Central memory CD8-positive, alpha-beta T cell (primary cell): Measurements from ENCODE around the gene SLC6A20.

Source experiments
- ATAC-seq: fragments of 150-1000 bp; cut with Tn5 transposase; replicated peaks from 2 replicates; pipeline ENCODE4 v1.10.0; 2022; ENCODE audit warnings: mild to moderate bottlenecking, moderate FRiP score, moderate number of reproducible peaks; ENCODE audit not compliant: poor library complexity, severe bottlenecking; ENCODE audit errors: extremely low read depth
- DNase-seq, 2 donors: peaks; one replicate each; pipeline ENCODE4 v3.0.0; 2021; ENCODE audit warnings: low spot score in 2 of 2
- H3K27ac Mint-ChIP-seq: one replicate; pipeline ENCODE4 v1.8.0; 2022; ENCODE audit warnings: low read depth, mild to moderate bottlenecking, moderate library complexity, mixed read lengths
- H3K27me3 Mint-ChIP-seq: one replicate; pipeline ENCODE4 v1.8.0; 2022; ENCODE audit warnings: mixed read lengths
- H3K36me3 Mint-ChIP-seq: one replicate; pipeline ENCODE4 v1.8.0; 2022; ENCODE audit warnings: mild to moderate bottlenecking, moderate library complexity, mixed read lengths; ENCODE audit not compliant: insufficient read depth
- H3K4me1 Mint-ChIP-seq: one replicate; pipeline ENCODE4 v1.8.0; 2022; ENCODE audit warnings: mixed read lengths
- H3K4me3 Mint-ChIP-seq: one replicate; pipeline ENCODE4 v1.8.0; 2022; ENCODE audit warnings: mild to moderate bottlenecking, moderate library complexity, mixed read lengths
- H3K9me3 Mint-ChIP-seq: one replicate; pipeline ENCODE4 v1.8.0; 2022; ENCODE audit warnings: mixed read lengths

SLC6A20 gene

GRCh38 chr3:45782381-45782780 lies 14.0 kb downstream of the SLC6A20 start:
- no peaks in the 10 kb centered on the region for H3K9me3 Mint-ChIP-seq
- no peak for DNase-seq
- no peaks in the 10 kb centered on the region for H3K27me3 Mint-ChIP-seq
- no peaks in the 10 kb centered on the region for H3K36me3 Mint-ChIP-seq
- H3K27ac Mint-ChIP-seq: no peak overlapping the region
- ATAC-seq: no peak
- H3K4me1 Mint-ChIP-seq: no peaks in the 10 kb centered on the region
- H3K4me3 Mint-ChIP-seq: no peak overlapping the region

GRCh38 chr3:45781841-45782240 lies 14.5 kb downstream of the SLC6A20 start:
- Mint-ChIP-seq H3K36me3 (no peaks in the 10 kb centered on the region), H3K27ac (no peak overlapping the region), H3K9me3 (no peaks in the 10 kb centered on the region), H3K27me3 (peaks cover under 1% of the 10 kb centered on the region), H3K4me1 (no peaks in the 10 kb centered on the region), H3K4me3 (no peak overlapping the region)
- ATAC-seq: no peak
- DNase-seq: no peak

- H3K4me1 Mint-ChIP-seq: no peaks in the 10 kb centered on the region
- no peaks in the 10 kb centered on the region for H3K9me3 Mint-ChIP-seq
These were observed 15.1 kb downstream of the SLC6A20 start for GRCh38 chr3:45781271-45781670.

GRCh38 chr3:45779746-45780735 lies 16.3 kb downstream of the SLC6A20 start:
- no peak overlapping the region for H3K4me3 Mint-ChIP-seq
- ATAC-seq: no peak
- no peak for DNase-seq
- no peak overlapping the region for H3K27ac Mint-ChIP-seq
- no peaks in the 10 kb centered on the region for H3K4me1 Mint-ChIP-seq
- H3K27me3 Mint-ChIP-seq: peaks cover 13% of the 10 kb centered on the region
- H3K9me3 Mint-ChIP-seq: no peaks in the 10 kb centered on the region
- no peaks in the 10 kb centered on the region for H3K36me3 Mint-ChIP-seq

More at GRCh38 chr3:45781271-45781670, 15.1 kb downstream of the SLC6A20 start:
- no peak overlapping the region for H3K27ac Mint-ChIP-seq
- H3K4me3 Mint-ChIP-seq: no peak overlapping the region
- H3K36me3 Mint-ChIP-seq: no peaks in the 10 kb centered on the region
- peaks cover 6% of the 10 kb centered on the region for H3K27me3 Mint-ChIP-seq
- ATAC-seq (no peak), DNase-seq (no peak)

- Mint-ChIP-seq H3K27ac (no peak overlapping the region), H3K9me3 (no peaks in the 10 kb centered on the region), H3K4me1 (no peaks in the 10 kb centered on the region), H3K4me3 (no peak overlapping the region), H3K36me3 (no peaks in the 10 kb centered on the region), H3K27me3 (peaks cover 13% of the 10 kb centered on the region)
- DNase-seq (no peak), ATAC-seq (no peak)
These were observed 17.6 kb downstream of the SLC6A20 start for GRCh38 chr3:45778761-45779201.

- no peaks in the 10 kb centered on the region for H3K9me3 Mint-ChIP-seq
- peaks cover 13% of the 10 kb centered on the region for H3K27me3 Mint-ChIP-seq
- H3K27ac Mint-ChIP-seq: no peak overlapping the region
- DNase-seq (no peak), ATAC-seq (no peak)
- H3K36me3 Mint-ChIP-seq: no peaks in the 10 kb centered on the region
- H3K4me1 Mint-ChIP-seq: no peaks in the 10 kb centered on the region
- no peak overlapping the region for H3K4me3 Mint-ChIP-seq
These were observed 18.5 kb downstream of the SLC6A20 start for GRCh38 chr3:45777746-45778386.

GRCh38 chr3:45777111-45777745 lies 19.1 kb downstream of the SLC6A20 start:
- peaks cover 13% of the 10 kb centered on the region for H3K27me3 Mint-ChIP-seq
- no peak for DNase-seq
- no peaks in the 10 kb centered on the region for H3K4me1 Mint-ChIP-seq
- H3K36me3 Mint-ChIP-seq: no peaks in the 10 kb centered on the region
- H3K4me3 Mint-ChIP-seq: no peak overlapping the region
- no peak for ATAC-seq
- no peak overlapping the region for H3K27ac Mint-ChIP-seq
- H3K9me3 Mint-ChIP-seq: no peaks in the 10 kb centered on the region

- Mint-ChIP-seq H3K4me3 (no peak overlapping the region), H3K27ac (no peak overlapping the region), H3K36me3 (peaks cover 1% of the 10 kb centered on the region), H3K9me3 (no peaks in the 10 kb centered on the region), H3K27me3 (peaks cover 13% of the 10 kb centered on the region), H3K4me1 (no peaks in the 10 kb centered on the region)
- DNase-seq (no peak), ATAC-seq (no peak)
These were observed 19.7 kb downstream of the SLC6A20 start for GRCh38 chr3:45776611-45777010.

GRCh38 chr3:45776301-45776595 lies 20.1 kb downstream of the SLC6A20 start:
- peaks cover 13% of the 10 kb centered on the region for H3K27me3 Mint-ChIP-seq
- ATAC-seq (no peak), DNase-seq (no peak)
- H3K4me3 Mint-ChIP-seq: no peak overlapping the region
- no peaks in the 10 kb centered on the region for H3K4me1 Mint-ChIP-seq
- H3K36me3 Mint-ChIP-seq: peaks cover 1% of the 10 kb centered on the region
- no peak overlapping the region for H3K27ac Mint-ChIP-seq
- H3K9me3 Mint-ChIP-seq: no peaks in the 10 kb centered on the region

- H3K36me3 Mint-ChIP-seq: peaks cover 1% of the 10 kb centered on the region
- no peak overlapping the region for H3K27ac Mint-ChIP-seq
- peaks cover 13% of the 10 kb centered on the region for H3K27me3 Mint-ChIP-seq
These were observed 20.6 kb downstream of the SLC6A20 start for GRCh38 chr3:45775571-45776300.

GRCh38 chr3:45774581-45775521 lies 21.5 kb downstream of the SLC6A20 start:
- Mint-ChIP-seq H3K27ac (no peak overlapping the region), H3K36me3 (peaks cover 1% of the 10 kb centered on the region), H3K4me1 (no peaks in the 10 kb centered on the region), H3K9me3 (no peaks in the 10 kb centered on the region), H3K4me3 (no peak overlapping the region), H3K27me3 (peaks cover 13% of the 10 kb centered on the region)
- no peak for DNase-seq
- no peak for ATAC-seq

More at GRCh38 chr3:45775571-45776300, 20.6 kb downstream of the SLC6A20 start:
- ATAC-seq (no peak), DNase-seq (no peak)
- Mint-ChIP-seq H3K9me3 (no peaks in the 10 kb centered on the region), H3K4me3 (no peak overlapping the region), H3K4me1 (no peaks in the 10 kb centered on the region)
